HCT116 (cell line): ENCODE results near the gene MCM9.

Experiments
- YY1 ChIP-seq: IDR thresholded peaks from 2 replicates; pipeline ENCODE4 v1.6.1; 2011; ENCODE audit warnings: low read length, low read depth, moderate library complexity, mild to moderate bottlenecking; ENCODE audit not compliant: insufficient replicate concordance; ENCODE audit errors: extremely low read depth
- TF ChIP-seq, protein P1 (sequence below), 3 experiments: fragments of 200-600 bp in 1 of 3; sonication (generic) in 1 of 3; IDR thresholded peaks in 2 of 3; conservative IDR thresholded peaks in 1 of 3; 2 replicates each; pipeline ENCODE4 v1.5.1; 2012 to 2017; ENCODE audit warnings: low read depth in 2 of 3, low read length in 2 of 3, antibody characterized with exemption in 1 of 3, borderline replicate concordance in 1 of 3, control low read depth in 1 of 3, mild to moderate bottlenecking in 1 of 3, mixed read lengths in 1 of 3, mixed run types in 1 of 3, moderate library complexity in 1 of 3; ENCODE audit not compliant: insufficient read depth in 1 of 3

DNA sequence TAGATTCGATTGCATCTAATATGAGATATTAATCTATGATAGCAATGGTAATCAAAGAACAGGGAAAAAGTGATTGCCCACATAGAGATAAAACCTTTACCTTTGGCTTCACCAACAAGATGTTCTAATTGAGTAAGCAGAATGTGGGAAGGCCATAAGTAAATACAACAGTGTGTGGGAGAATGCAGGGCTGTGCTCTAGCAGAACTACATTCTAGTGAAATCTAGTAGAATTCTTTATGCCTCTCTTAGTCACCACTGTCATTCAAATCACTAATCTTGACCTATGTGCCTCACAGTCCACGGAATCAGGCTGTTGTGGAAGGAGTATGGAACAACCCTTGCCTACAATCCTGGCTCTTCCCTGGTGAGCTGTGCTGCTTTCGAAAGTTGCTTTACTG lies 30.4 kb upstream of the MCM9 start:
- TF ChIP-seq YY1 = no peak
- TF ChIP-seq, protein P1, sequence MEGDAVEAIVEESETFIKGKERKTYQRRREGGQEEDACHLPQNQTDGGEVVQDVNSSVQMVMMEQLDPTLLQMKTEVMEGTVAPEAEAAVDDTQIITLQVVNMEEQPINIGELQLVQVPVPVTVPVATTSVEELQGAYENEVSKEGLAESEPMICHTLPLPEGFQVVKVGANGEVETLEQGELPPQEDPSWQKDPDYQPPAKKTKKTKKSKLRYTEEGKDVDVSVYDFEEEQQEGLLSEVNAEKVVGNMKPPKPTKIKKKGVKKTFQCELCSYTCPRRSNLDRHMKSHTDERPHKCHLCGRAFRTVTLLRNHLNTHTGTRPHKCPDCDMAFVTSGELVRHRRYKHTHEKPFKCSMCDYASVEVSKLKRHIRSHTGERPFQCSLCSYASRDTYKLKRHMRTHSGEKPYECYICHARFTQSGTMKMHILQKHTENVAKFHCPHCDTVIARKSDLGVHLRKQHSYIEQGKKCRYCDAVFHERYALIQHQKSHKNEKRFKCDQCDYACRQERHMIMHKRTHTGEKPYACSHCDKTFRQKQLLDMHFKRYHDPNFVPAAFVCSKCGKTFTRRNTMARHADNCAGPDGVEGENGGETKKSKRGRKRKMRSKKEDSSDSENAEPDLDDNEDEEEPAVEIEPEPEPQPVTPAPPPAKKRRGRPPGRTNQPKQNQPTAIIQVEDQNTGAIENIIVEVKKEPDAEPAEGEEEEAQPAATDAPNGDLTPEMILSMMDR (IDR thresholded peaks at IDR 0.05 in 2 of 3, conservative IDR thresholded peaks at IDR 0.05 in 1 of 3; ENCODE audit: borderline replicate concordance in 1 of 3, insufficient read depth in 1 of 3, low read depth in 2 of 3, low read length in 2 of 3) = no peak
